ENCODE measurements around the gene TMEM45B. TPM values are rescaled to one million over a fixed set of nuclear protein-coding genes. Genes with fewer than 3 reads are reported as not detected.

Gene TMEM45B
- total and polyA plus RNA-seq, 2 of the 13 experiments (the other 11 are each of a cell fraction or from before 2014, with no cell fraction given), result 29.1 to 181 TPM

GRCh38 chr11:129853518-129854231, 38.0 kb downstream of the TMEM45B start (continued):
- TF ChIP-seq ZBTB10 (CRISPR knock-in tag; IDR thresholded peaks at IDR 0.05; ENCODE audit: borderline replicate concordance), result no peak
- peak; percentile 71; the same call in 1 of the 2 replicates for TF ChIP-seq DPF2 (CRISPR knock-in tag; IDR thresholded peaks at IDR 0.05; ENCODE audit: borderline replicate concordance, low read depth)
- no peak for TF ChIP-seq ZNF136 (CRISPR knock-in tag; IDR thresholded peaks at IDR 0.05; ENCODE audit: low read depth)
- TF ChIP-seq ZEB1 (IDR thresholded peaks at IDR 0.05; ENCODE audit: insufficient replicate concordance, low read depth), result peak; percentile 90
- no peak for TF ChIP-seq IRF1 (CRISPR knock-in tag; IDR thresholded peaks at IDR 0.05; ENCODE audit: low read depth)
- peak; percentile 76 for TF ChIP-seq FOSL2 (CRISPR knock-in tag; IDR thresholded peaks at IDR 0.05)
- TF ChIP-seq CBX2 (IDR thresholded peaks at IDR 0.05; ENCODE audit: low read depth, low read length), result no peak
- TF ChIP-seq CBX2 (CRISPR knock-in tag; IDR thresholded peaks at IDR 0.05; ENCODE audit: low read depth), result no peak
- no peak for TF ChIP-seq ZBTB34 (CRISPR knock-in tag; IDR thresholded peaks at IDR 0.05)
- peak; percentile 68 for TF ChIP-seq CREM (IDR thresholded peaks at IDR 0.05)
- TF ChIP-seq CREM (CRISPR knock-in tag; IDR thresholded peaks at IDR 0.05), result no peak
- no peak for TF ChIP-seq ZBTB8A (CRISPR knock-in tag; IDR thresholded peaks at IDR 0.05; ENCODE audit: borderline replicate concordance, low read depth)
- TF ChIP-seq ZNF605 (CRISPR knock-in tag; IDR thresholded peaks at IDR 0.05), result 0 out of 2 replicates have a peak, but pooled peaks have one; percentile 27
- no peak for TF ChIP-seq SMARCC2 (IDR thresholded peaks at IDR 0.05)
- no peak for TF ChIP-seq GTF2F1 (IDR thresholded peaks at IDR 0.05; ENCODE audit: low read length)
- no peak for TF ChIP-seq CHCHD3 (CRISPR knock-in tag; IDR thresholded peaks at IDR 0.05)
- no peak for TF ChIP-seq GLI4 (CRISPR knock-in tag; IDR thresholded peaks at IDR 0.05; ENCODE audit: borderline replicate concordance)
- peak; percentile 97 for TF ChIP-seq FOXA3 (CRISPR knock-in tag; IDR thresholded peaks at IDR 0.05)
- TF ChIP-seq EEA1 (CRISPR knock-in tag; IDR thresholded peaks at IDR 0.05; ENCODE audit: borderline replicate concordance), result no peak
- no peak for TF ChIP-seq SP2 (CRISPR knock-in tag; IDR thresholded peaks at IDR 0.05)
- no peak for TF ChIP-seq POLR2AphosphoS5 (IDR thresholded peaks at IDR 0.05; ENCODE audit: low read depth, low read length)
- TF ChIP-seq CBX5 (CRISPR knock-in tag; IDR thresholded peaks at IDR 0.05; ENCODE audit: borderline replicate concordance), result peak; percentile 67; the same call in 1 of the 2 replicates
- peak; percentile 89 for TF ChIP-seq ISL2 (CRISPR knock-in tag; IDR thresholded peaks at IDR 0.05)
- TF ChIP-seq TOE1 (CRISPR knock-in tag; IDR thresholded peaks at IDR 0.05), result peak; percentile 64; the same call in 1 of the 2 replicates
- no peak for TF ChIP-seq ZNF263 (CRISPR knock-in tag; IDR thresholded peaks at IDR 0.05)
